ENCODE data around the gene DLX1.

Gene DLX1

GRCh38 chr2:172128484-172128883 is 43.2 kb downstream of the DLX1 start:
- Histone ChIP-seq H3K4me3 (ENCODE audit: low read length) (no peak overlapping the region), H3K27me3 (ENCODE audit: control insufficient read depth, low read length) (0 out of 2 replicates have a peak, but pooled peaks cover 4% of the 10 kb centered on the region), H3K79me2 (ENCODE audit: control insufficient read depth, low read length) (no peaks in the 10 kb centered on the region), H3K4me2 (ENCODE audit: low read length) (no peak overlapping the region), H3K4me1 (ENCODE audit: control insufficient read depth, low read length) (no peaks in the 10 kb centered on the region), H3K27ac (ENCODE audit: low read depth, low read length) (no peak overlapping the region), H3K9me3 (ENCODE audit: control insufficient read depth, insufficient read depth, low read length) (no peaks in the 10 kb centered on the region), H3K36me3 (ENCODE audit: control insufficient read depth, low read length) (no peaks in the 10 kb centered on the region), H3K9me2 (replicated peaks; ENCODE audit: control insufficient read depth, low read length) (no peaks in the 10 kb centered on the region), H4K20me1 (ENCODE audit: control insufficient read depth, insufficient read depth, low read depth, low read length) (no peaks in the 10 kb centered on the region), H3F3A (ENCODE audit: control insufficient read depth, insufficient read depth) (no peaks in the 10 kb centered on the region)
- TF ChIP-seq EZH2phosphoT487 (IDR thresholded peaks at IDR 0.05; ENCODE audit: borderline replicate concordance, low read length) (no peak), CTCF (IDR thresholded peaks at IDR 0.05; ENCODE audit: low read depth, low read length, poor library complexity, severe bottlenecking) (no peak)

GRCh38 chr2:172129404-172129803 is 44.1 kb downstream of the DLX1 start:
- TF ChIP-seq EZH2phosphoT487 (IDR thresholded peaks at IDR 0.05; ENCODE audit: borderline replicate concordance, low read length), result no peak
- TF ChIP-seq CTCF (IDR thresholded peaks at IDR 0.05; ENCODE audit: low read depth, low read length, poor library complexity, severe bottlenecking), result no peak
- Histone ChIP-seq H3K4me3 (ENCODE audit: low read length) (no peak overlapping the region), H3K4me1 (ENCODE audit: control insufficient read depth, low read length) (no peaks in the 10 kb centered on the region), H3F3A (ENCODE audit: control insufficient read depth, insufficient read depth) (no peaks in the 10 kb centered on the region), H3K27ac (ENCODE audit: low read depth, low read length) (no peak overlapping the region), H3K79me2 (ENCODE audit: control insufficient read depth, low read length) (no peaks in the 10 kb centered on the region), H4K20me1 (ENCODE audit: control insufficient read depth, insufficient read depth, low read depth, low read length) (no peaks in the 10 kb centered on the region), H3K27me3 (ENCODE audit: control insufficient read depth, low read length) (0 out of 2 replicates have a peak, but pooled peaks cover 4% of the 10 kb centered on the region), H3K9me2 (replicated peaks; ENCODE audit: control insufficient read depth, low read length) (no peaks in the 10 kb centered on the region), H3K9me3 (ENCODE audit: control insufficient read depth, insufficient read depth, low read length) (no peaks in the 10 kb centered on the region), H3K4me2 (ENCODE audit: low read length) (no peak overlapping the region), H3K36me3 (ENCODE audit: control insufficient read depth, low read length) (no peaks in the 10 kb centered on the region)

- no peak overlapping the region for H3K4me3 ChIP-seq (ENCODE audit: low read length)
- H3K4me1 ChIP-seq (ENCODE audit: control insufficient read depth, low read length), result no peaks in the 10 kb centered on the region
- H3K9me3 ChIP-seq (ENCODE audit: control insufficient read depth, insufficient read depth, low read length), result no peaks in the 10 kb centered on the region
- no peak for TF ChIP-seq EZH2phosphoT487 (IDR thresholded peaks at IDR 0.05; ENCODE audit: borderline replicate concordance, low read length)
- TF ChIP-seq CTCF (IDR thresholded peaks at IDR 0.05; ENCODE audit: low read depth, low read length, poor library complexity, severe bottlenecking), result no peak
- no peaks in the 10 kb centered on the region for H3K36me3 ChIP-seq (ENCODE audit: control insufficient read depth, low read length)
- no peak overlapping the region for H3K27ac ChIP-seq (ENCODE audit: low read depth, low read length)
- H4K20me1 ChIP-seq (ENCODE audit: control insufficient read depth, insufficient read depth, low read depth, low read length), result no peaks in the 10 kb centered on the region
- H3K9me2 ChIP-seq (replicated peaks; ENCODE audit: control insufficient read depth, low read length), result no peaks in the 10 kb centered on the region
- H3K4me2 ChIP-seq (ENCODE audit: low read length), result no peak overlapping the region
- no peaks in the 10 kb centered on the region for H3K79me2 ChIP-seq (ENCODE audit: control insufficient read depth, low read length)
- H3F3A ChIP-seq (ENCODE audit: control insufficient read depth, insufficient read depth), result no peaks in the 10 kb centered on the region
- H3K27me3 ChIP-seq (ENCODE audit: control insufficient read depth, low read length), result 0 out of 2 replicates have a peak, but pooled peaks cover 4% of the 10 kb centered on the region
Observed at GRCh38 chr2:172131713-172132555, 46.6 kb downstream of the DLX1 start.

All from DOHH2 (cell line).